Measurements from ENCODE around the gene ELANE.
"Not testable (repeated sequence)": the region's sequence is repeated elsewhere in the genome, so short reads cannot be mapped to it uniquely, and the experiment has no call there.

The ELANE gene

DNA sequence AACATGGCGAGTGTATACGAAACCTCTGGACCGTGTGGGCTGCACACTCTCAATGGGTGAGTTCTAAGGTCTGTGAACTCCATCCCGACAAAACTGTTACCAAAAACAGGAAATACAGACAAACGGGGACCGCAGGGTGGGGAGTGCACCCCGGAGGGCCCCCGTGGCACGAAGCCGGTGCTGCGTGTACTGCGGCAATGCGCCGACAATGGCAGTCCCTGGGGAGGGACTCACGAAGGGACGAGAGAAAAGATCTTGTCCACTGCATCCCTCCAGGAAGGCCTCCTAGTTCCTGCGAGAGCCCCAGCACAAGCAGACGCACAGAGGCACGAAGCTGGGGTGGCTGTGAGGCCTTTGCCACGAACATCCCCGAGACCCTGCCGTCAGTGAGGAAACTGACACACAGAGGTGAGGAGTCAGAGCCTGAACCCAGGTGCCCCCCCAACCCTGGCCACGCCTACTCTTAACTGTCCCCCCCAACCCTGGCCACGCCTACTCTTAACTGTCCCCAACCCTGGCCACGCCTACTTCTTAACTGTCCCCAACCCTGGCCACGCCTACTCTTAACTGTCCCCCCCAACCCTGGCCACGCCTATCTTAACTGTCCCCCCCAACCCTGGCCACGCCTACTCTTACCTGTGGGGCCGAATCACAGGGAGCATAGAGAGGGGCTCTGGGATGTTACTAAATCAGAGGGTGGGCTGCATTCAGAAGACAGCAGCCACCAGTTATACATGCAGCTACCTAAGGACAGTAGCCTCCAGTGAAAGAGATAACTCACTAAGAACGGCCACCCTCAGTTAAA, 36.7 kb downstream of the ELANE start:
- no peak overlapping the region for H3K4me3 ChIP-seq (ENCODE audit: low read depth, low read length)
- TF ChIP-seq, protein P1, sequence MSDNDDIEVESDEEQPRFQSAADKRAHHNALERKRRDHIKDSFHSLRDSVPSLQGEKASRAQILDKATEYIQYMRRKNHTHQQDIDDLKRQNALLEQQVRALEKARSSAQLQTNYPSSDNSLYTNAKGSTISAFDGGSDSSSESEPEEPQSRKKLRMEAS (IDR thresholded peaks at IDR 0.05; ENCODE audit: low read depth, low read length): no peak
- no peak for TF ChIP-seq POLR2A (IDR thresholded peaks at IDR 0.05; ENCODE audit: extremely low read depth, insufficient read length)
- no peak for TF ChIP-seq MYC (IDR thresholded peaks at IDR 0.05; ENCODE audit: low read depth, low read length)
- TF ChIP-seq, protein P2, sequence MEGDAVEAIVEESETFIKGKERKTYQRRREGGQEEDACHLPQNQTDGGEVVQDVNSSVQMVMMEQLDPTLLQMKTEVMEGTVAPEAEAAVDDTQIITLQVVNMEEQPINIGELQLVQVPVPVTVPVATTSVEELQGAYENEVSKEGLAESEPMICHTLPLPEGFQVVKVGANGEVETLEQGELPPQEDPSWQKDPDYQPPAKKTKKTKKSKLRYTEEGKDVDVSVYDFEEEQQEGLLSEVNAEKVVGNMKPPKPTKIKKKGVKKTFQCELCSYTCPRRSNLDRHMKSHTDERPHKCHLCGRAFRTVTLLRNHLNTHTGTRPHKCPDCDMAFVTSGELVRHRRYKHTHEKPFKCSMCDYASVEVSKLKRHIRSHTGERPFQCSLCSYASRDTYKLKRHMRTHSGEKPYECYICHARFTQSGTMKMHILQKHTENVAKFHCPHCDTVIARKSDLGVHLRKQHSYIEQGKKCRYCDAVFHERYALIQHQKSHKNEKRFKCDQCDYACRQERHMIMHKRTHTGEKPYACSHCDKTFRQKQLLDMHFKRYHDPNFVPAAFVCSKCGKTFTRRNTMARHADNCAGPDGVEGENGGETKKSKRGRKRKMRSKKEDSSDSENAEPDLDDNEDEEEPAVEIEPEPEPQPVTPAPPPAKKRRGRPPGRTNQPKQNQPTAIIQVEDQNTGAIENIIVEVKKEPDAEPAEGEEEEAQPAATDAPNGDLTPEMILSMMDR (IDR thresholded peaks at IDR 0.05; ENCODE audit: low read depth, low read length): no peak
- DNase-seq (ENCODE audit: low read depth): no peak

DNA sequence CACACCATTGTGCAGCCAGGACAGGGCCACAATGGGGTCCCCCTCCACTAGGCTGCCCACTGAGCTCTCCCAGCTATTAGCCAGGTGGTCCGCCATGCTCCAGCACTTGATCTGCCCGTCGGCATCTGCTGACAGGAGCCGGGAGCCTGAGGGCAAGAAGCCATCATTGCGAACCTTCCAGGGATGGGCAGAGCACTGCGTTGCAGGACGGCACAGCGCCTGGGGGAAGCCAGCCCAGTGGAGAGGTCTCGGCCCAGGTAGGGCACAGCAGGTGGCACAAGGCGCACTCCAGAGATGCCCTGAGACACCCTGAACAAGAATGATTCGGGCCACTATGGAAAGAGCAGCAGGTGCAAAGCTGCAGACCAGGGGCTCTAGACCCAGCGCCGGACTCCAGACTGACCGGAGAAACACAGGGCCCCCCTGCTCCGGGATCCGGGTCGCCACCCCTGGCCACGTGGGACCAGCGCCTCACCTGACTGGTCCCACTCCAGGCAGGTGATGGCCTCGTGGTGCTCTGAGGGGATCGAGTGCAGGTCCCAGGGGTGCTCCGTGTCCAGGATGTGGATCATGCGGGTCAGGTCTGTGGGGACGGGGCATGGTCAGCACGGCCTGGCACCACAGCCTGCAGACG, 37.7 kb downstream of the ELANE start:
- no peak overlapping the region for H3K4me3 ChIP-seq (ENCODE audit: low read depth, low read length)

DNA sequence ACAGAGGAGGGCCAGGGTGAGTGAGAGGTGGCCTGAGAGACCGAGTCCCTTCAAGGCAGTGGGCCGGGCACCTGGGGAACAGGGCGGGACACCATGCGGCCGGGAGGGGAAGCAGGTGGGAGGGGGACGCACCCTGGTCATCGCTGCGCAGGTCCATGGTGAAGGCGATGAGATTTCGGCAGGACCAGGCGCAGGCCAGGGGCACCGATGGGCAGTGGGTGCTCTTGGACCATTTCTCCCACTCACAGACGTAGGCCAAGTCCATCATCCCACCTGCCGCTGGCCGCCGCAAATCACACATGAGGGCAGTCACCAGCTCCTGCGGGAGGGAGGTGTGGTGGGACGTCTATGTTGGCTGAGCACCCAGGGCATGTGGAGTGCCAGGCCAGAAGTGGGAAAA, 38.7 kb downstream of the ELANE start:
- no peak for TF ChIP-seq POLR2A (IDR thresholded peaks at IDR 0.05; ENCODE audit: extremely low read depth, insufficient read length)
- TF ChIP-seq, protein P1 (IDR thresholded peaks at IDR 0.05; ENCODE audit: low read depth, low read length): no peak
- no peak for TF ChIP-seq MYC (IDR thresholded peaks at IDR 0.05; ENCODE audit: low read depth, low read length)
- TF ChIP-seq, protein P2 (IDR thresholded peaks at IDR 0.05; ENCODE audit: low read depth, low read length): no peak

More for the DNA sequence above, 37.7 kb downstream of the ELANE start:
- TF ChIP-seq, protein P1 (IDR thresholded peaks at IDR 0.05; ENCODE audit: low read depth, low read length): no peak
- TF ChIP-seq POLR2A (IDR thresholded peaks at IDR 0.05; ENCODE audit: extremely low read depth, insufficient read length) (no peak), MYC (IDR thresholded peaks at IDR 0.05; ENCODE audit: low read depth, low read length) (no peak)
- TF ChIP-seq, protein P2 (IDR thresholded peaks at IDR 0.05; ENCODE audit: low read depth, low read length): no peak
- no peak for DNase-seq (ENCODE audit: low read depth)

DNA sequence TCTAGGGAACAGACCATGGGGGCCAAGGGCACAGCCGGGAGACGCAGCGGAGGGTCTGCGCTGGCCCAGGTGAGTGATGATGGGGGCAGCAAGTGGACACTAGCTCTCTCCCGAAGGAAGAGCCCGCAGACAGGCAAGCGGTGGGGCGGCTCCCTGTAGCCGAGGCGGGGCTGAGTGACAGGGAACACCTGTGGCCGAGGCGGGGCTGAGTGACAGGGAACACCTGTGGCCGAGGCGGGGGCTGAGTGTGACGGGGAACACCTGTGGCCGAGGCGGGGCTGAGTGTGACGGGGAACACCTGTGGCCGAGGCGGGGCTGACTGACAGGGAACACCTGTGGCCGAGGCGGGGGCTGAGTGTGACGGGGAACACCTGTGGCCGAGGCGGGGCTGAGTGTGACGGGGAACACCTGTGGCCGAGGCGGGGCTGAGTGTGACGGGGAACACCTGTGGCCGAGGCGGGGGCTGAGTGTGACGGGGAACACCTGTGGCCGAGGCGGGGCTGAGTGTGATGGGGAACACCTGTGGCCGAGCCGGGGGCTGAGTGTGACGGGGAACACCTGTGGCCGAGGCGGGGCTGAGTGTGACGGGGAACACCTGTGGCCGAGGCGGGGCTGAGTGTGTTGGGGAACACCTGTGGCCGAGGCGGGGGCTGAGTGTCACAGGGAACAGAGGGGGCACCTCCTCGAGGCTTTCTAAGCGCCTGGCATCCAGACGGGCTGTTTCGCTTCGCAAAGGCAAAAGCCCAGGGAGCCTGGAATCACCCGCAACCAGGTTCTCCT, 39.5 kb downstream of the ELANE start:
- not testable (repeated sequence) for DNase-seq (ENCODE audit: low read depth)
- H3K4me3 ChIP-seq (ENCODE audit: low read depth, low read length): peak overlapping the region; percentile 62

More for the DNA sequence above, 38.7 kb downstream of the ELANE start:
- H3K4me3 ChIP-seq (ENCODE audit: low read depth, low read length): no peak overlapping the region
- no peak for DNase-seq (ENCODE audit: low read depth)

DNA sequence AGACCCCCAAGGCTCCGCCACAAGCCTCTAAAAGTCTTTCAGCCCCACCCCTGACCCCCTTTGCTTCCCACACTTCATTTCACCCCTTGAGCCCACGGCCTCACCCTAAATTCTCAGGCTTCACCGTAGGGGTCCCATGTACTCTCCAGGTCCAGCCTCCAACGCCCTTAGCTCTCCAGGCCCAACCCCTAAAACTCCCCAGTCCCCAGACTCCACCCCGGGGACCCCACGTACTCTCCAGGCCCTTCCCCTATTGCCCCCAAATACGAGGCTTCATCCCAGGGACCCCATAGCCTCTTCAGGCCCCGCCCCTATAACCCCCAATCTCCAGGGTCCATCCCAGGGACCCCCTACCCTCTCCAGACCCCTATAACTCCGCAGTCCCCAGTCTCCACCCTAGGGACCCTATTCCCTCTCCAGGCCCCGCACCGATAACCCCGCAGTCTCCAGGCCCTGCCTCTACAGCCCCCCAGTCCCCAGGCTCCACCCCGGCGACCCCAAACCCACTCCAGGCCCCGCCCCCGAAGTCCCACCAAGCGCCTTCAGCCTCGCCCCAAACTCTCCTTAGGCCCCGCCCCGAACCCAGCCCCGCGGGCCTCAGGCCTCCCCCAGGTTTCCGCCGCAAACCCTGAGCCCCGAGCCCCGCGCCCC, 40.3 kb downstream of the ELANE start:
- TF ChIP-seq, protein P2 (IDR thresholded peaks at IDR 0.05; ENCODE audit: low read depth, low read length): no peak
- TF ChIP-seq MYC (IDR thresholded peaks at IDR 0.05; ENCODE audit: low read depth, low read length) (no peak), POLR2A (IDR thresholded peaks at IDR 0.05; ENCODE audit: extremely low read depth, insufficient read length) (no peak)
- TF ChIP-seq, protein P1 (IDR thresholded peaks at IDR 0.05; ENCODE audit: low read depth, low read length): no peak
- DNase-seq (ENCODE audit: low read depth): no peak
- peak overlapping the region; percentile 62 for H3K4me3 ChIP-seq (ENCODE audit: low read depth, low read length)

All from NB4 (cell line).